NCI-H2081 treated with DMSO at 0.1 percent for 48 hours (cell line): Measurements from ENCODE around the gene PPP1R13B.

Experiments
- DNase-seq: peaks from one replicate; lab custom pipeline; 2025; lab: John Stamatoyannopoulos, UW

Gene PPP1R13B

GRCh38 chr14:103728721-103729120 lies 118.7 kb downstream of the PPP1R13B start:
- DNase-seq = no peak

- DNase-seq = no peak
Measured at GRCh38 chr14:103728141-103728540, 119.2 kb downstream of the PPP1R13B start.

- no peak for DNase-seq
Measured at GRCh38 chr14:103727313-103727980, 119.9 kb downstream of the PPP1R13B start.

GRCh38 chr14:103726474-103726873 lies 120.9 kb downstream of the PPP1R13B start:
- DNase-seq = no peak

- DNase-seq = no peak
Measured at GRCh38 chr14:103725739-103726395, 121.5 kb downstream of the PPP1R13B start.

- DNase-seq = no peak
Measured at GRCh38 chr14:103725001-103725682, 122.2 kb downstream of the PPP1R13B start.

- DNase-seq = no peak
Measured at GRCh38 chr14:103724116-103724515, 123.3 kb downstream of the PPP1R13B start.

- DNase-seq = no peak
Measured at GRCh38 chr14:103723748-103724081, 123.7 kb downstream of the PPP1R13B start.

- DNase-seq = no peak
Measured at GRCh38 chr14:103721334-103722120, 125.8 kb downstream of the PPP1R13B start.

- DNase-seq = no peak
Measured at GRCh38 chr14:103719751-103720150, 127.6 kb downstream of the PPP1R13B start.

GRCh38 chr14:103718572-103718971 lies 128.8 kb downstream of the PPP1R13B start:
- no peak for DNase-seq

- no peak for DNase-seq
Measured at GRCh38 chr14:103716899-103717411, 130.4 kb downstream of the PPP1R13B start.

GRCh38 chr14:103716091-103716801 lies 131.1 kb downstream of the PPP1R13B start:
- no peak for DNase-seq

- peak; percentile 99 for DNase-seq
Measured at GRCh38 chr14:103715052-103716000, 132.0 kb downstream of the PPP1R13B start, which contains the start of the genes XRCC3 and ZFYVE21. Gene XRCC3 (minus strand): TSS chr14:103715451. CDS start chr14:103711087, 4,364 bp downstream. Gene ZFYVE21 (plus strand): TSS chr14:103715810. CDS start chr14:103715842, 32 bp downstream.

GRCh38 chr14:103714063-103714724 lies 133.2 kb downstream of the PPP1R13B start:
- no peak for DNase-seq

GRCh38 chr14:103713304-103714062 lies 133.9 kb downstream of the PPP1R13B start:
- no peak for DNase-seq

GRCh38 chr14:103712633-103713247 lies 134.6 kb downstream of the PPP1R13B start:
- DNase-seq = no peak
